GM23338 (cell line): Measurements from ENCODE around the gene RABGAP1L. TPM values are rescaled to one million over a fixed set of nuclear protein-coding genes. Genes with fewer than 3 reads are reported as not detected.
A peak's percentile ranks its signal among the peaks of the same experiment; 100 is the strongest.

Experiments used
- ATAC-seq: fragments of 200-7000 bp; cut with Tn5 transposase; 3 replicates; pipeline ENCODE4 v1.9.1; 2020
- DNase-seq: peaks from one replicate; pipeline ENCODE4 v3.0.0-alpha.2; 2015; ENCODE audit warnings: low spot score
- H2AFZ ChIP-seq: fragments of 200-600 bp; sonication (generic); 2 replicates; pipeline ENCODE4 v1.8.0; 2016; ENCODE audit warnings: antibody characterized with exemption, mild to moderate bottlenecking, moderate library complexity
- H3F3A ChIP-seq: fragments of 200-600 bp; sonication (generic); replicated peaks from 2 replicates; pipeline ENCODE4 v1.8.0; 2017; ENCODE audit warnings: antibody characterized with exemption, mixed run types, low read depth
- H3K27ac ChIP-seq: fragments of 200-600 bp; sonication (generic); 2 replicates; pipeline ENCODE4 v1.6.1; 2016; ENCODE audit warnings: low read depth
- H3K27me3 ChIP-seq: fragments of 200-600 bp; sonication (generic); 2 replicates; pipeline ENCODE4 v1.8.0; 2016; ENCODE audit warnings: mild to moderate bottlenecking, mixed run types, moderate library complexity; ENCODE audit not compliant: insufficient read depth
- H3K36me3 ChIP-seq: fragments of 200-600 bp; sonication (generic); 2 replicates; pipeline ENCODE4 v1.8.0; 2016; ENCODE audit warnings: mild to moderate bottlenecking; ENCODE audit not compliant: insufficient read depth
- H3K4me1 ChIP-seq: fragments of 200-600 bp; sonication (generic); 2 replicates; pipeline ENCODE4 v1.8.0; 2016; ENCODE audit warnings: mild to moderate bottlenecking, moderate library complexity; ENCODE audit not compliant: insufficient read depth
- H3K4me2 ChIP-seq: fragments of 200-600 bp; sonication (generic); 2 replicates; pipeline ENCODE4 v1.7.1; 2017; ENCODE audit warnings: mixed run types
- H3K4me3 ChIP-seq: fragments of 200-600 bp; sonication (generic); 2 replicates; pipeline ENCODE4 v1.6.1; 2016; ENCODE audit warnings: mixed run types
- H3K79me2 ChIP-seq: fragments of 200-600 bp; sonication (generic); replicated peaks from 2 replicates; pipeline ENCODE4 v1.8.0; 2017; ENCODE audit warnings: mild to moderate bottlenecking; ENCODE audit not compliant: insufficient read depth
- H3K9me2 ChIP-seq: fragments of 200-600 bp; sonication (generic); 2 replicates; pipeline ENCODE4 v1.8.0; 2017; ENCODE audit not compliant: insufficient read depth
- H4K20me1 ChIP-seq: fragments of 200-600 bp; sonication (generic); replicated peaks from 2 replicates; pipeline ENCODE4 v1.8.0; 2017; ENCODE audit warnings: mild to moderate bottlenecking; ENCODE audit not compliant: insufficient read depth
- H3K27ac Mint-ChIP-seq: 2 replicates; pipeline ENCODE4 v1.8.0; 2020; ENCODE audit warnings: inconsistent platforms, mild to moderate bottlenecking, moderate library complexity, mixed read lengths
- H3K27me3 Mint-ChIP-seq: 3 replicates; pipeline ENCODE4 v1.8.0; 2022; ENCODE audit warnings: low read depth, mild to moderate bottlenecking, moderate library complexity, mixed read lengths, inconsistent platforms; ENCODE audit not compliant: insufficient read depth, poor library complexity
- H3K36me3 Mint-ChIP-seq: 3 replicates; pipeline ENCODE4 v1.8.0; 2021; ENCODE audit warnings: low read depth, mild to moderate bottlenecking, inconsistent platforms, moderate library complexity, mixed read lengths
- H3K4me1 Mint-ChIP-seq: 3 replicates; pipeline ENCODE4 v1.8.0; 2020; ENCODE audit warnings: mild to moderate bottlenecking, inconsistent platforms, mixed read lengths
- H3K4me3 Mint-ChIP-seq: 3 replicates; pipeline ENCODE4 v1.8.0; 2021; ENCODE audit warnings: moderate library complexity, mild to moderate bottlenecking, inconsistent platforms, mixed read lengths
- H3K9me3 Mint-ChIP-seq: 3 replicates; pipeline ENCODE4 v1.8.0; 2020; ENCODE audit warnings: moderate library complexity, mild to moderate bottlenecking, inconsistent platforms, mixed read lengths
- CREB1 ChIP-seq: fragments of 250-450 bp; sonication (Bioruptor Pico); IDR thresholded peaks from 2 replicates; pipeline ENCODE4 v1.5.0; 2020; ENCODE audit warnings: low read depth, mild to moderate bottlenecking, moderate library complexity
- CTCF ChIP-seq, 2 experiments: fragments of 200-600 bp in 1 of 2; sonication (generic) in 1 of 2; conservative IDR thresholded peaks; 2 replicates each; pipeline versions ENCODE4 v1.5.1 to v1.6.1; 2016 to 2017; ENCODE audit warnings: antibody characterized with exemption in 2 of 2, low read depth in 2 of 2, mild to moderate bottlenecking in 2 of 2, moderate library complexity in 1 of 2
- EZH2phosphoT487 ChIP-seq: fragments of 200-600 bp; sonication (generic); IDR thresholded peaks from one replicate; pipeline ENCODE4 v1.8.1; 2018; ENCODE audit warnings: antibody characterized with exemption; ENCODE audit not compliant: unreplicated experiment
- JUNB ChIP-seq: IDR thresholded peaks from one replicate; pipeline ENCODE4 v1.6.1; 2016; ENCODE audit warnings: antibody characterized with exemption; ENCODE audit not compliant: unreplicated experiment
- POLR2AphosphoS5 ChIP-seq: IDR thresholded peaks from 2 replicates; pipeline ENCODE4 v1.6.1; 2016; ENCODE audit warnings: antibody characterized with exemption, low read depth
- ZNF114 ChIP-seq: fragments of 250-450 bp; sonication (Bioruptor Pico); IDR thresholded peaks from 2 replicates; pipeline ENCODE4 v1.5.0; 2020; ENCODE audit warnings: mild to moderate bottlenecking, moderate library complexity
- ZNF331 ChIP-seq: fragments of 250-450 bp; sonication (Bioruptor Pico); IDR thresholded peaks from 2 replicates; pipeline ENCODE4 v1.5.0; 2020; ENCODE audit warnings: low read depth, mild to moderate bottlenecking, moderate library complexity
- ZNF462 ChIP-seq: fragments of 250-450 bp; sonication (Bioruptor Pico); IDR thresholded peaks from 2 replicates; pipeline ENCODE4 v1.5.0; 2020; ENCODE audit warnings: mild to moderate bottlenecking, moderate library complexity
- polyA plus RNA-seq: library from polyadenylated mRNA; unstranded; fragments of >200 nt; fragmentation: Nextera tagmentation; extraction: Ambion mirVana; gene quantifications from 2 replicates; pipeline ENCODE4 v1.2.1, GENCODE V29; 2016
- total RNA-seq: library from RNA; depleted of rRNA; stranded (reverse); fragments of >200 nt; shearing (Covaris generic); gene quantifications from 2 replicates; pipeline ENCODE4 v1.2.3, GENCODE V29; 2014

RABGAP1L gene
- total and polyA plus RNA-seq, 2 experiments from 2014 or later: 83.2 to 136 TPM

DNA sequence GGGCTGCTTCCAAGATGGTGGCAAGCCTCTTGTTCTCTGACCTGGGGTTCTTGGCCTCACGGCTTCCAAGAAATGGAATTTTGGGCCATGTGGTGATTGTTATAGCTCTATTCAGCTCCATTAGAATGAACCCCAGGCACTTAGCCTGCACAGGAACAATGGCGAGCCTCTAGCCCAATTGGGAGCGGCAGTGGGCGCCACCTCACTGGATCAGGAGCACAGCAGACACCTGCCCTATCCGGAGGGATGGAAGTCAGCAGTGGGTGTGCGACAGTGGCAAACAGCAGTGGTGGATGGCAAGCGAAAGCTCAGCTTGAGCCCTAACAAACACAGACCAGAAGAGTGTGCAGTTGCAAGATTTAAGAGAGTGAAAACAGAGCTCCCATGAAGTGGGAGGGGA, 519.3 kb downstream of the RABGAP1L start:
- Histone ChIP-seq H3K27ac (no peak overlapping the region), H3K4me2 (no peak overlapping the region), H3K36me3 (no peaks in the 10 kb centered on the region), H3K79me2 (no peaks in the 10 kb centered on the region), H3K9me2 (no peaks in the 10 kb centered on the region), H3K4me3 (no peak overlapping the region), H3K27me3 (no peaks in the 10 kb centered on the region), H2AFZ (no peak overlapping the region), H3F3A (no peaks in the 10 kb centered on the region), H3K4me1 (no peaks in the 10 kb centered on the region), H4K20me1 (no peaks in the 10 kb centered on the region)
- DNase-seq (peak; percentile 17), ATAC-seq (peak; percentile 55; the same call in 2 of the 3 replicates)
- no peak overlapping the region for H3K4me3 Mint-ChIP-seq
- peak in 1 of 2 experiments; percentile 43; a peak in 2 of 4 replicates for TF ChIP-seq CTCF (conservative IDR thresholded peaks at IDR 0.05; ENCODE audit: low read depth in 2 of 2)
- no peak for TF ChIP-seq POLR2AphosphoS5
- no peak for TF ChIP-seq EZH2phosphoT487
- H3K36me3 Mint-ChIP-seq: no peaks in the 10 kb centered on the region
- H3K9me3 Mint-ChIP-seq: no peaks in the 10 kb centered on the region; the same call in 2 of the 3 replicates
- peaks cover 8% of the 10 kb centered on the region; the same call in 1 of the 3 replicates for H3K4me1 Mint-ChIP-seq
- H3K27me3 Mint-ChIP-seq: peaks cover 7% of the 10 kb centered on the region
- no peak overlapping the region for H3K27ac Mint-ChIP-seq

DNA sequence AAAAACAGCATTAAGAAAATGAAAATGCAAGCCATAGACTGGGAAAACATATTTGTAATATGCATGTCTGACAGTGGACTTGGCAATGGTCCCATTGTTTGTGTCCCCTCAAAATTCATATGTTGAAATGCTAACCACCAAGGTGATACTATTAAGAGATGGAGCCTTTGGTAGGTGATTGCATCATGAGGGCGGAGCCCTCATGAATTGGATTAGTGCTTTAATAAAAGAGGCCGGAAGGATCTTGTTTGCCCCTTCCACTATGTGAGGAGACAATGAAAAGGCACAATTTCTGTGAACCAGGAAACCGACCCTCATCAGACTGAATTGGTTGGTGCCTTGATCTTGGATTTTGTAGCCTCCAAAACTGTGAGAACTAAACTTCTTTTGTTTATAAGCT, 520.8 kb downstream of the RABGAP1L start:
- H3K79me2 ChIP-seq: no peaks in the 10 kb centered on the region
- H3K4me3 Mint-ChIP-seq: no peak overlapping the region
- H3K4me2 ChIP-seq: no peak overlapping the region
- no peak overlapping the region for H3K4me3 ChIP-seq
- H3K36me3 Mint-ChIP-seq: no peaks in the 10 kb centered on the region
- no peaks in the 10 kb centered on the region for H4K20me1 ChIP-seq
- H3K4me1 Mint-ChIP-seq: peaks cover 8% of the 10 kb centered on the region; the same call in 1 of the 3 replicates
- H3K27ac Mint-ChIP-seq: no peak overlapping the region
- no peaks in the 10 kb centered on the region for H3K36me3 ChIP-seq
- H3K27me3 Mint-ChIP-seq: peaks cover 7% of the 10 kb centered on the region
- H2AFZ ChIP-seq: no peak overlapping the region; the same call in 1 of the 2 replicates
- no peak for DNase-seq
- no peaks in the 10 kb centered on the region for H3K27me3 ChIP-seq
- no peak overlapping the region for H3K27ac ChIP-seq
- no peaks in the 10 kb centered on the region for H3K9me2 ChIP-seq
- H3K9me3 Mint-ChIP-seq: no peaks in the 10 kb centered on the region; the same call in 2 of the 3 replicates
- no peak for ATAC-seq
- no peaks in the 10 kb centered on the region for H3F3A ChIP-seq
- no peaks in the 10 kb centered on the region for H3K4me1 ChIP-seq
- TF ChIP-seq POLR2AphosphoS5 (no peak), ZNF331 (no peak), CTCF (conservative IDR thresholded peaks at IDR 0.05; ENCODE audit: low read depth in 2 of 2) (no peak), ZNF114 (CRISPR knock-in tag) (no peak), CREB1 (CRISPR knock-in tag) (no peak), JUNB (no peak), ZNF462 (no peak)
